Measurements from ENCODE around the gene IL12A. TPM values are rescaled to one million over a fixed set of nuclear protein-coding genes. Genes with fewer than 3 reads are reported as not detected.
A peak's percentile ranks its signal among the peaks of the same experiment; 100 is the strongest.

The IL12A gene
- total and polyA plus RNA-seq, 2 experiments from 2014 or later: 1.6 to 2.8 TPM

DNA sequence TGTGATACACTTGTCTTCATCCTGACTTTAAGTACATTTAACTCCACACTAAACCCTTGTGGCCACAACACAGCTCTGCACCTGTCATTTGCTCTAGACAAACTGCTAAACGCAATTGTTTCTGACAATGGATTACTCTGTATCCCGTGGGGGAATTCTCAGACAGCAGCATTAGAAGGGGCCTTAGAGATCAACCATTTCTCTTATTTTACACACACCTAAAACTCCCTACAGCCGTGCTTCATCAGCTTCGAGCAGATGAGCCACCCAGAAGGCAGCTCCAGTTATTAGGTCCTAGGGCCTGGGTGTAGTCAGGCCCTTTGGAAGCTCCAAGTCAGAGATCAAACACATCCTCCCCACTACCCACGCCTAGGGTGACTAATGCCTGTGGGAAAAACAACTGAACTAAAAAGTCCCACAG, 1.3 kb upstream of the IL12A start:
- Histone ChIP-seq H4K20me1 (ENCODE audit: insufficient read depth) (no peaks in the 10 kb centered on the region), H2AFZ (peak overlapping the region; percentile 96; the same call in 1 of the 2 replicates), H3K4me2 (ENCODE audit: unreplicated experiment) (peak overlapping the region; percentile 27), H3K36me3 (ENCODE audit: low read depth) (no peaks in the 10 kb centered on the region), H3F3A (ENCODE audit: insufficient read depth) (peaks cover 11% of the 10 kb centered on the region), H3K27ac (peak overlapping the region; percentile 50), H3K9me2 (ENCODE audit: insufficient read depth) (no peaks in the 10 kb centered on the region), H3K27me3 (replicated peaks; ENCODE audit: insufficient read depth) (no peaks in the 10 kb centered on the region), H3K9me3 (ENCODE audit: low read depth) (no peaks in the 10 kb centered on the region), H3K4me3 (no peak overlapping the region), H3K4me1 (ENCODE audit: insufficient read depth) (peaks cover 17% of the 10 kb centered on the region), H3K9ac (peak overlapping the region; percentile 10; the same call in 1 of the 2 replicates), H3K79me2 (ENCODE audit: insufficient read depth) (no peaks in the 10 kb centered on the region)
- TF ChIP-seq EZH2 (IDR thresholded peaks at IDR 0.05; ENCODE audit: insufficient read depth, poor library complexity, severe bottlenecking): no peak
- TF ChIP-seq EZH2phosphoT487 (IDR thresholded peaks at IDR 0.05; ENCODE audit: insufficient read depth, low read depth): no peak
- in situ Hi-C loops (cut with MboI): no loop called here
- DNase-seq: peak; percentile 86
- WGBS, 2 experiments (ENCODE audit: low coverage in 1 of 2, low lambda C conversion rate in 2 of 2, missing lambda C conversion rate in 2 of 2): 34% methylated on average over 5 of the region's 5 CpGs

DNA sequence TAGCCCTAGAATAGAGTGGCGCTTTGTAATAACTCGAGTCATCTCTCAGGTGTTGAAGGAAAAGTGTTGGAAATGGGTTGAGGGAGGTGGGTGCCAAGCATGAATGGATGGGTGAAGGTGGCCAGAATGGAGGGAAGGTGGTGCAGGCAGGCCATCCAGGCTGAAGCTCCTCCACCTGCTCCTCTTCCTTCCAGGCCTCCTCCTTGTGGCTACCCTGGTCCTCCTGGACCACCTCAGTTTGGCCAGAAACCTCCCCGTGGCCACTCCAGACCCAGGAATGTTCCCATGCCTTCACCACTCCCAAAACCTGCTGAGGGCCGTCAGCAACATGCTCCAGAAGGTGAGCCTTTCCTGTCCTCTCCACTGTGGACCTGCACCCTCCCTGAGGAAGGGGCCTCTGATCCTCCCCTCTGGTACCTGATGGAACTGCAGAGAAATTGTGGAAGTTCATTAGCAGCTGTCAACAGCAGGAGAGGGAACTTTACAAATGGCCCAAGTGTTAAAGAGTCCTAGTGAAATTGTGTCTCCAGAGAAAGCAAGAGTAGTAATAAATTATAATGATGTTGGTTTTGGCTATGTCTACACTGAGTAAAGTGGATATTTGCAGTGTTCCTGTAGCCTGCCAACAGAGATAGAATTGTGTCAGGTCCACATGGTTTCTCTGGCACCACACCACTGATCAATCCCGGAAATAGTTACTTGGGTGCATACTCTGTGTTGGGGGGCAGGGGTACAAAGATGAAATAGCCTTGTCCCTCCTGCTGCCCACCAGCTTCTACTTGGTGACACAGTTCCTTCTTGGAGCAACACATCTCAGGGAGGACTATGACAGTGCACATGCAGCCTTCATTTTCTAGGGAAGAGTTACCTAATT, 1.6 kb downstream of the IL12A start:
- Histone ChIP-seq H3K79me2 (ENCODE audit: insufficient read depth) (no peaks in the 10 kb centered on the region), H3K27ac (no peak overlapping the region), H3K4me2 (ENCODE audit: unreplicated experiment) (no peak overlapping the region), H3K36me3 (ENCODE audit: low read depth) (no peaks in the 10 kb centered on the region), H3F3A (ENCODE audit: insufficient read depth) (peaks cover 11% of the 10 kb centered on the region), H2AFZ (no peak overlapping the region), H3K9me2 (ENCODE audit: insufficient read depth) (no peaks in the 10 kb centered on the region), H3K4me3 (no peak overlapping the region), H3K9me3 (ENCODE audit: low read depth) (no peaks in the 10 kb centered on the region), H4K20me1 (ENCODE audit: insufficient read depth) (no peaks in the 10 kb centered on the region), H3K9ac (no peak overlapping the region), H3K27me3 (replicated peaks; ENCODE audit: insufficient read depth) (no peaks in the 10 kb centered on the region), H3K4me1 (ENCODE audit: insufficient read depth) (peaks cover 21% of the 10 kb centered on the region)
- DNase-seq: no peak
- WGBS, 2 experiments (ENCODE audit: low coverage in 1 of 2, low lambda C conversion rate in 2 of 2, missing lambda C conversion rate in 2 of 2): 78% methylated on average over 5 of the region's 5 CpGs
- in situ Hi-C loops (cut with MboI): no loop called here
- TF ChIP-seq EZH2 (IDR thresholded peaks at IDR 0.05; ENCODE audit: insufficient read depth, poor library complexity, severe bottlenecking) (no peak), EZH2phosphoT487 (IDR thresholded peaks at IDR 0.05; ENCODE audit: insufficient read depth, low read depth) (no peak)

DNA sequence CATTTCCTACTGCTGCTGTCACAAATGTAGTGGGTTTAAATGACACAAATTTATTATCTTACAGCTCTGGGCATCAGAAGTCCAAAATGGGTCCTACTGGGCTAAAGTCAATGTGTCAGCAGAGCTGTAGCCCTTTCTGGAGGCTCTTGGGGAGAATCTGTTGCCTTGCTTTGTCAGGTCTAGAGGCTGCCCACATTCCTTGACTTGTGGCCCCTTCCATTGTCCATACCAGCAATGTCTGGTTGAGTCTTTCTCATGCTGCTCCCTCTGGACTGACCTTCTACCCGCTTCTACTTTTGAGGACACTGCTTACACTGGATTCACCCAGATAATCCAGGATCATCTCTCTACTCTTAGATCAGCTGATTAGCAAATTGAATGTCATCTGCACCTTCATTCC, 3.0 kb downstream of the IL12A start:
- 100% methylated on average over 1 of the region's 1 CpG for WGBS, 2 experiments (ENCODE audit: low coverage in 1 of 2, low lambda C conversion rate in 2 of 2, missing lambda C conversion rate in 2 of 2)
- no peaks in the 10 kb centered on the region for H3K27me3 ChIP-seq (replicated peaks; ENCODE audit: insufficient read depth)
- DNase-seq: no peak
- H3K9me2 ChIP-seq (ENCODE audit: insufficient read depth): no peaks in the 10 kb centered on the region
- no peak overlapping the region for H3K4me2 ChIP-seq (ENCODE audit: unreplicated experiment)
- H3K4me3 ChIP-seq: no peak overlapping the region
- no peak overlapping the region for H3K9ac ChIP-seq
- no peaks in the 10 kb centered on the region for H3K79me2 ChIP-seq (ENCODE audit: insufficient read depth)
- H3K9me3 ChIP-seq (ENCODE audit: low read depth): no peaks in the 10 kb centered on the region
- H3K4me1 ChIP-seq (ENCODE audit: insufficient read depth): peaks cover 25% of the 10 kb centered on the region
- in situ Hi-C loops (cut with MboI): no loop called here
- peaks cover 8% of the 10 kb centered on the region for H3F3A ChIP-seq (ENCODE audit: insufficient read depth)
- no peaks in the 10 kb centered on the region for H3K36me3 ChIP-seq (ENCODE audit: low read depth)
- H2AFZ ChIP-seq: no peak overlapping the region
- no peaks in the 10 kb centered on the region for H4K20me1 ChIP-seq (ENCODE audit: insufficient read depth)
- H3K27ac ChIP-seq: no peak overlapping the region
- no peak for TF ChIP-seq EZH2phosphoT487 (IDR thresholded peaks at IDR 0.05; ENCODE audit: insufficient read depth, low read depth)
- no peak for TF ChIP-seq EZH2 (IDR thresholded peaks at IDR 0.05; ENCODE audit: insufficient read depth, poor library complexity, severe bottlenecking)

DNA sequence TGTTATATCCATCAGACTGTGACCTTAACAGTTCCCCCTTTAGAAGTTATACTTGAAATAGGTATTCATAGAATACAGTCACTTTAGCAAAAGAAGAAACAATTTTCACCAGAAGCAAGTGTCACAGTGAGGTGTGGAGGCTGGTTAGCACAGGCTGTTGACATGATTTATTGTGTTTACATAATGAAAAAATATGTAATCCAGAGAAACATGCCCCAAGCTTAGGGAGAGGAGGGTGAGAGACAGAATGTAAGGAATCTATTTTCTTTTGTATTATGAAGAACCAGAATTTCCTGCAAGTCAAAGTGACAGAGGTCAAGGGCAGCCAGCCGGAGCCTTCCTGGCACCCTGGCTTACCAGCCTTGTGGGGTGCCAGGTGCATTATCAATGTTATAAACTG, 4.0 kb downstream of the IL12A start:
- Histone ChIP-seq H3K27ac (no peak overlapping the region), H3K79me2 (ENCODE audit: insufficient read depth) (no peaks in the 10 kb centered on the region), H2AFZ (no peak overlapping the region), H3K9me3 (ENCODE audit: low read depth) (no peaks in the 10 kb centered on the region), H3F3A (ENCODE audit: insufficient read depth) (no peaks in the 10 kb centered on the region), H3K27me3 (replicated peaks; ENCODE audit: insufficient read depth) (no peaks in the 10 kb centered on the region), H3K4me3 (no peak overlapping the region), H3K9me2 (ENCODE audit: insufficient read depth) (no peaks in the 10 kb centered on the region), H3K9ac (no peak overlapping the region), H4K20me1 (ENCODE audit: insufficient read depth) (no peaks in the 10 kb centered on the region), H3K4me1 (ENCODE audit: insufficient read depth) (peaks cover 15% of the 10 kb centered on the region), H3K4me2 (ENCODE audit: unreplicated experiment) (no peak overlapping the region), H3K36me3 (ENCODE audit: low read depth) (no peaks in the 10 kb centered on the region)
- in situ Hi-C loops (cut with MboI): no loop called here
- TF ChIP-seq EZH2 (IDR thresholded peaks at IDR 0.05; ENCODE audit: insufficient read depth, poor library complexity, severe bottlenecking) (no peak), EZH2phosphoT487 (IDR thresholded peaks at IDR 0.05; ENCODE audit: insufficient read depth, low read depth) (no peak)
- whole genome bisulfite sequencing, 2 experiments (ENCODE audit: low coverage in 1 of 2, low lambda C conversion rate in 2 of 2, missing lambda C conversion rate in 2 of 2): 54 to 67% methylated on average over 1 of the region's 1 CpG
- DNase-seq: no peak

Data from GM23248 (cell line).